Epithelial cell of proximal tubule (primary cell): Measurements from ENCODE around the gene KLK3. TPM values are rescaled to one million over a fixed set of nuclear protein-coding genes. Genes with fewer than 3 reads are reported as not detected.

Source experiments
- DNase-seq: peaks from one replicate; pipeline ENCODE4 v3.0.0-alpha.2; 2011; ENCODE audit warnings: low read depth
- H3K4me3 ChIP-seq: 2 replicates; pipeline ENCODE4 v1.5.1; 2011; ENCODE audit warnings: low read depth, mild to moderate bottlenecking, low read length
- CTCF ChIP-seq: conservative IDR thresholded peaks from 2 replicates; pipeline ENCODE4 v1.5.1; 2012; ENCODE audit warnings: low read depth, mild to moderate bottlenecking, low read length
- total RNA-seq: library from RNA; depleted of rRNA; stranded (reverse); fragments of >200 nt; gene quantifications from 2 replicates; pipeline ENCODE4 v1.2.3, GENCODE V29; 2015

KLK3 gene
- total RNA-seq, 1 donor from 2014 or later: not detected

GRCh38 chr19:50909240-50910070, 54.7 kb downstream of the KLK3 start:
- no peak for DNase-seq
- TF ChIP-seq CTCF: no peak
- no peak overlapping the region for H3K4me3 ChIP-seq

Other genes with a start within 250 kb of the KLK3 start
- gene SYT3, start 215.0 kb upstream of the KLK3 start, total RNA-seq: 0.58 TPM in 1 of 2 replicates, not detected in the other
- 9.6 TPM in 1 of 2 replicates, not detected in the other for gene C19orf81, start 205.5 kb upstream of the KLK3 start, total RNA-seq
- gene SHANK1, start 135.1 kb upstream of the KLK3 start, total RNA-seq: 0.29 TPM in 1 of 2 replicates, not detected in the other
- gene CLEC11A, start 131.6 kb upstream of the KLK3 start, total RNA-seq: 2.8 and 12.7 TPM in 2 replicates
- gene GPR32, start 84.5 kb upstream of the KLK3 start, total RNA-seq: not detected in 2 replicates
- gene ACP4, start 64.5 kb upstream of the KLK3 start, total RNA-seq: not detected in 2 replicates
- 5.0 TPM in 1 of 2 replicates, not detected in the other for gene KLK1, start 31.1 kb upstream of the KLK3 start, total RNA-seq
- gene KLK15, start 21.3 kb upstream of the KLK3 start, total RNA-seq: not detected in 2 replicates
- gene KLK2, start 18.5 kb downstream of the KLK3 start, total RNA-seq: not detected in 2 replicates
- gene KLK4, start 56.5 kb downstream of the KLK3 start, total RNA-seq: not detected in 2 replicates
- 8.1 and 16.4 TPM in 2 replicates for gene KLK5, start 98.1 kb downstream of the KLK3 start, total RNA-seq
- 32.2 and 65.8 TPM in 2 replicates for gene KLK6, start 114.7 kb downstream of the KLK3 start, total RNA-seq
- 9.3 and 24.8 TPM in 2 replicates for gene KLK7, start 129.0 kb downstream of the KLK3 start, total RNA-seq
- 3.6 and 9.1 TPM in 2 replicates for gene KLK8, start 146.7 kb downstream of the KLK3 start, total RNA-seq
- 2.8 and 10.1 TPM in 2 replicates for gene KLK10, start 164.8 kb downstream of the KLK3 start, total RNA-seq
- gene KLK11, start 171.7 kb downstream of the KLK3 start, total RNA-seq: not detected in 2 replicates
- gene KLK12, start 180.1 kb downstream of the KLK3 start, total RNA-seq: not detected in 2 replicates
- gene KLK13, start 210.2 kb downstream of the KLK3 start, total RNA-seq: not detected in 2 replicates
- gene KLK14, start 228.0 kb downstream of the KLK3 start, total RNA-seq: 0.17 TPM in 1 of 2 replicates, not detected in the other